HT-29 (cell line): ENCODE measurements around the gene BCL2. TPM values are rescaled to one million over a fixed set of nuclear protein-coding genes. Genes with fewer than 3 reads are reported as not detected.

Source experiments
- DNase-seq: peaks from one replicate; pipeline ENCODE4 v3.0.0-alpha.2; 2015; ENCODE audit warnings: low spot score
- total RNA-seq: library from RNA; depleted of rRNA; stranded (reverse); fragments of >200 nt; shearing (Covaris generic); gene quantifications from 2 replicates; pipeline ENCODE4 v1.2.3, GENCODE V29; 2014

The BCL2 gene
- total RNA-seq, 1 experiment from 2014 or later = 0.36 TPM

DNA sequence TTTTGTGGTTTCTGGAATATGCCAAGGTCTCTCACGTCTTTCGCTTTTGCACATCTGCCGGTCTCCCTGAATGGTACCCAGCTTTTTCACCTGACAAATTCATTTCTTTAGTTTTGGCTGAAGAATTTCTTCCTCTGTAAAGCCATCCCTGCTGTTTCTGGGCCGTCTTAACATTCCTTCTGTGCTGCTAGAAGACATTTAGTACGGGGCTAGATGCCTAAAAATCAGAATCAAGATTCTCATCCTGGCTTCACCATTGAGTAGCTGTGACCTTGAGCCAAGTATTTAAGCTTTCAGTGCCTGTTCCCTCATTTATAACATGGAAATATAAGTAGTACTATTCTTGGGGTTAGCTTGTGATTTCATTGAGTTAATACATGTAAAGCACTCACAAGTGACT is 6.4 kb upstream of the BCL2 start:
- no peak for DNase-seq

DNA sequence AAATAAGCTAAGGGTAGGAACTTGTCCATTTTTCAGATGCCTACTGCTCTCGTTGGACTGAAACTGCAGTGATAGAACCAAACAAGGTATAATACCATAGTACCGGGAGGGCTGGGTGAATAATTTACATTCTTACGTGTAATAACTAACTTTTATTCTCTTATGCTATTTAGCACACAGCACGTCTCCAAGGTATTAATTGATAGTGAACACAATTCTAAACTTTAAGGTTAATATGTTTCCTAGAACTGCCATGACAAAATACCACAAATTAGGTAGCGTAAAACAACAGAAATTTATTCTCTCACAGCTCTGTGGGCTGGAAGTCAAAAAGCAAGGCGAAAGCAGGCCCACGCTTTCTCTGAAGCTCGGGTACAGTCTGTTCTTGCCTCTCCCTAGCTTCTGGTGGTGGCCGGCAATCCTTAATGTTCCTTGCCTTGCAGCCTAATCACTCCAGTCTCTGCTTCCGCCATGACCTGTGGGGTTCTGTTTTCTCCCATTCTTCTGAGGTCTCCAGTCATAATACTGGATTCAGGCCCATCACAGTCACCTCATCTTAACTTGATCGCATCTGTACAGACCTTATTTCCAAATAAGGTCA is 5.6 kb upstream of the BCL2 start:
- DNase-seq = no peak

DNA sequence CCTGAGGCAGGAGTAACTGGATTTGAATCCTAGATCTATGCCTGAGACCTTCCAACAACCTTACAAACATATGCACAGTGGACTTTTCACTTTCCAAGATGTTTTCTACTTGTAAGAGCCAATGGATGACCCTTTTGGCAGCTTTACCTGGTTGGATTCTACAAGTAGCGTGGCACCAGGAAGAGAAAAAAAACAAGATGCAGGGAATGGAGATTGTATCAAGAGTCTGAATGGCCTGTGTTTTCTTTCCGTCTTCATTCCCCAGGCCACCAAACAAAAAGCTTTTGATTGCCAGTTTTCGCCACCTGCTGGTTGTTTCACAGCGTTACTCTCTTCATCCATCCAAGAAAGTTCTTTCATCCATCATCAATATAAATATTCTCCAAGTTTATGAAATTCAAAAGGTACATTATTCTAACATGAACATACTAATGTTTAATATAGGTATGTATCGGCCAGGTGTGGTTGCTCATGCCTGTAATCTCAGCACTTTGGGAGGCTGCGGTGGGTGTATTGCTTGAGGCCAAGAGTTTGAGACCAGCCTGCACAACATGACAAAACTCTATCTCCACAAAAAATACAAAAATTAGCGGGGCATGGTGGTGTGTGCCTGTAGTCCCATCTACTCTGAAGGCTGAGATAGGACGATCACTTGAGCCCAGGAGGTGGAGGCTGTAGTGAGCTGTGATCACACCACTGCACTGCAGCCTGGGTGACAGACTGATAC is 3.5 kb upstream of the BCL2 start:
- peak; percentile 69 for DNase-seq

DNA sequence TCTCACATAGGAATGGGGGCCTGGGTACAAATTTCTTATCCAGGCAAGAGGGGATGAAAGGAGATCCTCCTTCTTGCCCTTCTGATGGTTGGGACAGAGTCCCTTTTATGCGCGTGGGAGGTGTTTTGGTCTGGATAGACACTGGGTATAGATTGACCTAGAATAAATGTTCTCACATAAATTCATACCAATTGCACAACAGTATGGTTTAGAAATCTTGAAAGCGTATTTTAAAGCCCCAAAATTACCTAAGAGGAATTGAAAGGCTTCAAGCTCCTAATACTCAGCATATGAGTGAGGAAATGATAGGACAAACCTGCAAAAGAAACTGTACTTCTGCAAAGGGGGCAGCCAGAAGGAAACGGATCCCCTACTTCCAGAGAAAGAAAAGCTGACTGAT is 2.6 kb upstream of the BCL2 start:
- no peak for DNase-seq

DNA sequence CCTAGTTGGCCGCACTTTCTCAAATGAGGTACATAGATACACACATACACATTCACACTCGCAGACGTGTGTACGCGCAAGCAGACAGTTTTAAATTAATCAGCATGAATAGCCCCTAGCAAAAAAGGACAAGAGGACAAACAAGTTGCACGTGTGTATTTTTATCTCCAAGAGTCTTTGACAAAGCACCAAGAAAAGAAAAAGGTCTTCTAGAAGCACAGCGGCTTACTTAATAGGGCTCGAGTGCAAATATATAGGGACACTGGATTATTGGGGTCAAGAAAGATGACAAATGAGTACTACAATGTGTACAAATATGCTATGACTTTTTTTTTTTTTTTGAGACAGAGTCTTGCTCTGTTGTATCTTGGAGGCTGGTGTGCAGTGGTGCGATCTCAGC is 1.7 kb upstream of the BCL2 start:
- no peak for DNase-seq

DNA sequence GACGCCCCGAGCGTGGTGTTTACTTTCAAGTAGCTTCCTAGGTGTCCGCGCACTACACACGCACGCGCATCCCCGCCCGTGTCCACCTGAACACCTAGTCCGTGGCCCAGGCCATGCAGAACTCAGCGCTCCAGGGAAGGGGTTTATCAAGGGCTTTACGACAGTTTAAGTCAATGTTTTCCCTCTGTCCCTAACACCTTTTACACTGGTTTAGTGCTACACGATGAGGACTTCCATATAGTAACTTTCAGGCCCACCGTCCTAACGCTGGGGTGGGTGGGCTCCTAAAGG is 1.4 kb upstream of the BCL2 start:
- peak; percentile 11 for DNase-seq

DNA sequence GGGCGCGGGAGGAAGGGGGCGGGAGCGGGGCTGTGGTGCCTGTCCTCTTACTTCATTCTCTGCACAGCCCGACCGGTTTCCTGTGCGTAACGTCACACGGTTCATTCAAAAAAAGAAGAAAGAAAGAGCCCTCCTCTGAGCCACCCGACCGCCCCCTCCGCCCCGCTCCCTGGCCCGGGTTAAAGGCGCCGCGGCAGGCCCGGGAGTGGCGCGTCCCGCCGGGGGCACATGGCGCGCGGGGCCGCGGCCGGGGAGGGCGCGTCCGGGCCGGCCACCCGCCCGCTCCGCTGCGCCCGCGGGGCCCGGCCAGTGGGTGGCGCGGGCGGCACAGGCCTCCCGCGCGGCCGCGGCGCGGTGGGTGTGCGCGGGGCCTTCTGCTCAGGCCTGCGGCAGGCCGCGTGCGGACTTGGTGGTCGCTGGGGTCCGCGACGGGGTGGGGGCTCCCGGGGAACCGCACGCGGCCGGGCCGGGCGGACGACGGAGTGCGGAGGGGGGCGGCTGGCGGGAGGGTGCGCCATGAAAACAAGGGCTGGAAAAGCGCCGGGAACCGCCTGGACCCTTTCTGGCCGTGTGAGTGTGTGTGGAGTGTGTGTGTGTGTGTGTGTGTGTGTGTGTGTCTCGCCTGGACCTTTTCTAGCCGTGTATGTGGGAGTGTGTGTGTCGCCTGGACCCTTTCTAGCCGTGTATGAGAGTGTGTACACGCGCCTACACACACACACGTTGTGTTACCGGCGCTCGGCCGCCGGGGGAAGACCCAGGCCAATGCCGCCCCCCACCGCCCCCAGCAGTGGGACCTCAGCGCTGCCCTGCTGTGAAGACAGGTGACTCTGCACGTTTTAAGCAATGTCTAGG is 780 bp upstream of the BCL2 start:
- DNase-seq = peak; percentile 20

DNA sequence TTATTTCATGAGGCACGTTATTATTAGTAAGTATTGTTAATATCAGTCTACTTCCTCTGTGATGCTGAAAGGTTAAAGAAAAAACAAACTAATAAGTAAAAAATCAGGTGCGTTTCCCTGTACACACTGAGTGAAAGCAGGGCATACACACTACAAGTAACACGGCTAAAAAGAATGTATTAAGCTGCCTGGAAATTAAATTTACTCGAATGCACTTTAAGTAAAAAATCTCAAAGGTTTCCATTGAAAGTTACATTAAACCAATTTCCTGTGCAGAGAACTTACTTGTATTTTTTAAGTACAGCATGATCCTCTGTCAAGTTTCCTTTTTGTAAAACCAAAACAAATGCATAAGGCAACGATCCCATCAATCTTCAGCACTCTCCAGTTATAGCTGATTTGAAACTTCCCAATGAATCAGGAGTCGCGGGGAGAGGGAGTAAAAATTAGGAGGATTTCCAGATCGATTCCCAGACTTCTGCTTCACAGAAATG is 633 bp downstream of the BCL2 start:
- DNase-seq = no peak

DNA sequence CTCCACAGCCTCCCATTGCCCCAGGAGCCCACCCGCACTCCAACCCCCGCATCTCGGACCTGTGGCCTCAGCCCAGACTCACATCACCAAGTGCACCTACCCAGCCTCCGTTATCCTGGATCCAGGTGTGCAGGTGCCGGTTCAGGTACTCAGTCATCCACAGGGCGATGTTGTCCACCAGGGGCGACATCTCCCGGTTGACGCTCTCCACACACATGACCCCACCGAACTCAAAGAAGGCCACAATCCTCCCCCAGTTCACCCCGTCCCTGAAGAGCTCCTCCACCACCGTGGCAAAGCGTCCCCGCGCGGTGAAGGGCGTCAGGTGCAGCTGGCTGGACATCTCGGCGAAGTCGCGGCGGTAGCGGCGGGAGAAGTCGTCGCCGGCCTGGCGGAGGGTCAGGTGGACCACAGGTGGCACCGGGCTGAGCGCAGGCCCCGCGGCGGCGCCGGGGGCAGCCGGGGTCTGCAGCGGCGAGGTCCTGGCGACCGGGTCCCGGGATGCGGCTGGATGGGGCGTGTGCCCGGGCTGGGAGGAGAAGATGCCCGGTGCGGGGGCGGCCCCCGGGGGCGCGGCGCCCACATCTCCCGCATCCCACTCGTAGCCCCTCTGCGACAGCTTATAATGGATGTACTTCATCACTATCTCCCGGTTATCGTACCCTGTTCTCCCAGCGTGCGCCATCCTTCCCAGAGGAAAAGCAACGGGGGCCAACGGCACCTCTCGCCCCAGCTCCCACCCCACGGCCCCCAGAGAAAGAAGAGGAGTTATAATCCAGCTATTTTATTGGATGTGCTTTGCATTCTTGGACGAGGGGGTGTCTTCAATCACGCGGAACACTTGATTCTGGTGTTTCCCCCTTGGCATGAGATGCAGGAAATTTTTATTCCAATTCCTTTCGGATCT is 1.3 kb downstream of the BCL2 start:
- no peak for DNase-seq

DNA sequence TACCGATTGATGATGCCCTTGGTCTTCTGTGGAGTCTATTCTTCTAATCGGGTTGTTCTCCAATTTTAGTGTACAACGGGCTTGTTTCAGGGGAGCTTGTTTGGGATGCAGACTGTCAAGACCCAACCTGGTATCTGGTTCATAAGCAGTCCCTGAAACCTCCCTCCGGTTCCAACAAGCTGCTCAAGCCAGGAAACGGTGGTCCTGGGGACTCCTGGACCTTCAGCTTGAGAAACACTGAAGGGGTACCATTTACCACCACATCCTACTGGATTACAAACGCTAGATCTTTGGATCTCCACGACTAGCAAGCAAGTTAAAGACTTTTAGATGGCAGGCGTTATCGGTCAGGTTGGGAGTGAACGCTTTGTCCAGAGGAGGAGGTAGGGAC is 2.0 kb downstream of the BCL2 start:
- DNase-seq = no peak

DNA sequence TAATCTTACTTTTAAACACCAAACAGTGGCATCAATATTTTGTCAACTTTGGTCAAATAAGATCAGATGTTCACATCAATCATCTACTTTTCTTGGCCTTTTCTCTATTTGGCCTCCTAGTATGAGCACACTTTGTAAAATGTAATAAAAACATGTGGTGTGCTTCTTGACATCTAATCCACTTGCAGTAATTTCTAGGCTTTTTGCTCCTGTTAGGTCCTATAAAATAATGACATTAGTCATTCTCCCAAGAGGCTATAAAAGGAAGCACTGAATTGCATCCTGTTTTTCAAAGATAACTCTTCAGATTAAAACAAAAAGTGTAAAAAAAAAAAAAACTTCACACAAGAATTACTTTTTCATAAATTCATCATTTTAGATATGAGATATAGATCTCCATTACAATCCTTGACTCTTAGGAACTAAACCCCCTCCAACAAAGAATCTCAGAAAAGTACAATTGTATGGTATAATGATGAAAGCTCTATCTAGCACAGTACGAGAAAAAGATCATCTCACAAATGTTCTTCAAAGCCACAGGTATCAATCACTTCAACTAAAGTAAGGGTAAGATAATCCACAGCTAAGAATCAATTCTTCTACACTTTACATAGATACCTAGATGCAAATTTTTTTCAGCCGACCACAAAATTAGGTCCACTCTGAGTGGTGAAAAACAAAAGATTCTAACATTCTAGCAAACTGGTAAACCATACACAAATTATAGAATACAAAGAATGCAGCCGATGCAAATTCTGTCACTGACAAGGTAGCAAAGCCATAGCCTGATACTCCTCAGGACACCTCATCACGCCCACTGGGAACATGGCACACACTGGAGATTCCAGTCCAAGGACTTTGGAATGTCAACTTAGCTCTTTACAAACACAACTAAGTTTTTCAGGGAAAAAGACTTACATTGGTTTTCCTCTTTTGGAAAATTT is 2.7 kb downstream of the BCL2 start:
- no peak for DNase-seq

DNA sequence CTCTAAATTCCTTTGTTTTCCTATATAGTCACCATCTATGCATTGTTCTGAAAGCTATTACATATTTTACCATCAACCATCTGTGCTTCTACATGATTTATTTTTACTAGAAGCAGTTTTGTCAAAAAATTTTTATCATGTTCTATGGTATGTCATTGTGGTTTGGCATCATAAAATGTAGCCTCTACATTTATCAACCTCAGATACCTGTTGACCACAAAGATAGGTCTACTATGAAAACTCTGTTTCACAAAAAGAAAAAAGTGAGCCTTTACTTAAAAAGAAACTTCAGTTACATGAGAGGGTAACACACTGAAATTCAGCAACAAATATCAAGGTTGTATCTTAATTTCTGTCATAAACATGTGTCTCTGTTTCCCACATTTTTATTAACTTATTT is 3.7 kb downstream of the BCL2 start:
- DNase-seq = no peak

DNA sequence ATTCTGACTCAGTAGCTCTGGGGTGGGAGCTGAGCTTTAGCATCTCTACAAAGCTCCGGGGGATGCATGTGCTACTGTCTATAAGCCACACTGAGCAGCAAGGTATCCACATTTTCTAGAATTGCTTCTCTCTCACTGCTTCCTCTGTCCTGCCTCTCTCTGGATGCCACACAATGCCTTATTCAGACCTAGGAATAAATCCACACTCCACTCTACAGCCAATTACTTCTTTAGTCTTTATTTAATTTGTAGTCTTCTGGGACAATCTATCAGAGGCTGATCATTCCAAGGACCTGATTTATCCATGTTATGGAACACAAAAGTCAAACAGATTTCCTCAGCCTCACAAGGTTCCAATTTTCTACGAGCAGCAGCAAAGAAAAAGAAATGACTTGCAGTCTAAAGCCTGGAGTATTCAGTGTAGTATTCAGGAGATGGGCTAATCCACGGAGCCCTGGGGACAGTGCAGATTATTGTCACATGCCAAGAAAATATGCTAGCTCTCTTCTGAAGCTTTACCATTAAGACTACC is 4.4 kb downstream of the BCL2 start:
- no peak for DNase-seq

DNA sequence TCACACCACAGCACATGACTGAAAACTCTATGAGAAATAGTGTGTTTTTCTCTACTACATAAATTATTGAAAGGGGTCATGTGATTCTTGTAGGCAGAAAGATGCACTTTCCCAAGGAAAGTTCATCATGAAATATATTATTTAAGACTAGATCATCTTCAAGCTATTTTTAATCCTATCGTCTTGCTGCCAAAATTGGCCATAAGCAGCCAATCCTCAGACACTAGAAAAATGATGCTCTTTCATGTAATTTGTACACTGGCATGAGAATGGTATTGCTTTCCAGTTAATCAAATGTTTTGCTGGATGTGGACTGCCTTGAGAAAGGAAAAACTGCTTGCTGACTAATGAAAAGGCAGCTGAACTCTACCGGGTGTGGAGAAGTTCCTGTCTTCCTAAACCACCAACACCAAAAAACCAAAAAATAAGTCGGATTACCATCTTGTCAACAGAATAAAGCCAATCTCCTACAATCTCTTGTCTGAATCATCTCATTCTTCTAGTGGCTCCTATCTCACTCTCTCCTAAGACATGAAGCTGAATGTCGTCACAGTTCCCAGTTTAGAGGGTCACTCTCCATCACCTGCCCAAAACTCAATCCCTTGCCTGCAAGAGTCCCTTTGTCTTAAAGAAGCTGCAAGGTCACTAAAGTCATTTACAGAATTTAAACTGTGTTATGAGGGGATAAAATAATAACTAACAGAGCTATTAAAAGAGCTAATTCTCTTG is 5.3 kb downstream of the BCL2 start:
- no peak for DNase-seq

DNA sequence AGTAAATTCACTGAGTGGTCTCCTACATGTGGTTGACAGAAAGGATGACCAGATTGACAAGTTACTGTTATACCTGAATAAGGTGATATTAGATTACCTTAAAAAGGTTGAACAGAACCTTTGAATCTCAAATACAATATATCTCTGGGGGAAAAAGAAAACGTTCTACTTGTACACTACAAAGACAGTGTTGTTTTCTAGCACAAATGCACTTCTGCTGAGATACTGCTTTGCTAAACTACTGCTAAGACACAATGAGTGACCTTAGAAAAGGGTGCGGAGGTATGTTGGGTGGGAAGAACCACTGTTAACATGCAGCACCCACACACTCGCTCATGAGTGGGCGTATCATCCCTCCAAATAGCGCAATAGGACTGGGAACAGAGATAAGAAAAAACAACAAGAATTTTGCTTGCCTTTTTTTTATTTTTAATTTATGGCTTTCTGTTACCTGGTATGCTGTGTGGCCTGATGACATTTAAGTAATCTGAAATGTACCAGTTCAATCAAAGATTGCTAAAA is 6.1 kb downstream of the BCL2 start:
- DNase-seq = no peak

DNA sequence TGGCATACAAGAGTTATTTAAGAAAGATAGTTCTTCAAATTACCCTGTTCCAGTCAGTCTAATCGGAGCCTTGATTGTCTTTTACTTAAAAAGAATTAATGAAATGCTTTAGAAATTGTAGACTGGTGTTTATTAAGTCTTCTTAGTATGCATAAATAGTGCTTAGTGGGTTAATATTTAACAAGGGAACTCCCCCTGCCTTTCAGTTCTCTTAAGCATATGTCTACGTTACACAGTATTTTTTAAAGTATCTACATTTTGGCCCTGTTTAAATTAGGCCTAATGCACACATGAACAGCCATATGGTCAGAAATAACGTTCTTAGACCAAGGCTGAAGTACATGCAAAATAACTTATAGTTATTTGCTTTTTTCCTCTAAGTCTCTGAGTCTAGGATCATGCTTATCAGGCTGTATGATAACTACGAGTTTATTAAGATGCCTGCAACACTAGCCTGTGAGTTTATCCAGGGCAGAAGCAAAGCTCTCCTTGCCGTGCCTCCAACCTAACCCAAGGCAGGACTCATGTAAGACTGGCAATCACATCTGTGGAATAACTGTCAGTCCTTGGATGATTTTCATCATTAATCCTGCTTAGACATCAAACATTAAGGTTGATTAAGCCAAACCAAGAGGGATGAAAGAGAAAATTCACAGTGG is 6.7 kb downstream of the BCL2 start:
- no peak for DNase-seq

DNA sequence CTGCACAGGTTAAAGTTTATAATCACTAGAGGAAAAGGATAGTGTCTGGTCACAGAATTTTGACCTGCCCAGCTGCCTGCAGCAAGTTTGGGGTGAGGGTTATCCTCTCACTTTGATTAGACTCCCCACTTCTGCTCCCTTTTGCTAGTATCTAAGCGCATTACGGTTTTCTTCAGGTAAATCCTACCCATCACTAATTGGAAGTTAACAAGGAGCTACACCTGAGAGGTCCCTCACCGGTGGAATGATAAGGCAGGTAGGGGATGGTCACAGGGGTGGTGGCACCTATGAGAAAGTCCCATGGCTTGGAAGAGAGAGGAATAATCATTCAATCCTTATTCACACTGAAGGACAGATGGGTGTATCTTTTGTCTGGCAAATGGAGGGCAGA is 7.6 kb downstream of the BCL2 start:
- DNase-seq = no peak

DNA sequence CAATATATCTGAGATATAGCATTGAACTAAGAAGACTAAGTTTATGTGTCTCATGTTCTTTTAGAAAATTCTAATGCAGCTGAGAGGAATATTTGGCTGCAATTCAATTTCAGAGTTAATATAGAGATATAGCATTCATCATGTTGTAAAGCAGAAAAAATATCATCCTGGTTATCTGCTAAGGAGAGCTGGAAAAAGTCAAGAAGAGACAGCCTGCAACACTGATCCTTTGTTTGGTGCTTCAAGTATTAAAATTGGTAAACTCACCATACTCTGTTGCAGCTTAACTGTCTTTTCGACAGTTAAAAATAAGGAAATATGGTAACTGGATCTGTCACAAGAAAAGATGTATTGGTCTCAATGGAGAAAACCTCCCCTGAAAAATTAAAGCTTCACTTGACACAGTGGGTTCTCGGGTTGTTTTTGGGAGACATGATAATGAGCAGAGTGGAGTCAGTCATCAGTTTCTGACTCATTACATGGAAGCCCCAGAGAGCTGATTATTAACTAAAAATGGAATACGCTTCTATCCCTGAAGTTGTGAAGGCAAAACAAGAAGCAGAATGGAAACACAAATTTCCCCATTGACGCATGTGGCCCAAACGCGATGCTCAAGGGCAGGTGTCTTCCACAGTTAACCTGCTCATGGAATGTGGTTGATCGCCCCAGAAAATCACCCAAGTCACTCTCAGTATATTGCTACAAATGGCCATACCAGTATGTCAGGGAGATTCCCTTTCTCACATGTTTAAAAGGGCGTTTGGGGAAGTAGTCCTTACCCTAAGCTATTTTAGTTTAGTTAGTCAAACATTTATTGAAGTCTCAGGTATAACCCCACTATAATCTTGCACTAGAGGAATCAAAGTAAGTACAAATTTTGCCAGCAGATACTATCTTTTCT is 8.2 kb downstream of the BCL2 start:
- no peak for DNase-seq
